ENCODE measurements around the gene KSR1. TPM values are rescaled to one million over a fixed set of nuclear protein-coding genes. Genes with fewer than 3 reads are reported as not detected.

KSR1 gene
- total RNA-seq, 2 experiments from 2014 or later: 39.7 to 40.6 TPM

GRCh38 chr17:27464431-27464830 is 8.2 kb downstream of the KSR1 start:
- ChIA-PET CTCF (no interaction called here), POLR2A (no interaction called here)

- ChIA-PET POLR2A (interaction anchor here (0.6 to 1.4 kb wide), 4 partner anchors 8 to 79 kb away, joined by 3 to 9 read pairs (median 5); partner anchors contain the start of gene KSR1), CTCF (interaction anchor here (0.8 to 2.2 kb wide), 6 partner anchors 8 to 137 kb away, joined by 3 to 9 read pairs (median 6); no protein-coding TSS in a partner anchor)
Measured at GRCh38 chr17:27465875-27466274, 9.6 kb downstream of the KSR1 start.

GRCh38 chr17:27466376-27466742 is 10.1 kb downstream of the KSR1 start:
- CTCF ChIA-PET: interaction anchor here (0.9 to 2.2 kb wide), 10 partner anchors 9 to 135 kb away, joined by 3 to 9 read pairs (median 5); partner anchors contain the start of gene KSR1
- POLR2A ChIA-PET: interaction anchor here (0.6 to 1.4 kb wide), 4 partner anchors 8 to 78 kb away, joined by 3 to 9 read pairs (median 5); partner anchors contain the start of gene KSR1

GRCh38 chr17:27466743-27467375 is 10.6 kb downstream of the KSR1 start:
- ChIA-PET POLR2A (interaction anchor here (0.9 to 1.4 kb wide), 3 partner anchors 8 to 78 kb away, joined by 4 to 9 read pairs (median 6); partner anchors contain the start of gene KSR1), CTCF (interaction anchor here (0.9 to 2.2 kb wide), 10 partner anchors 8 to 135 kb away, joined by 3 to 9 read pairs (median 5); partner anchors contain the start of gene KSR1)

- CTCF ChIA-PET: no interaction called here
- POLR2A ChIA-PET: interaction anchor here (0.6 kb wide), 1 partner anchor 82 kb away, joined by 6 read pairs; no protein-coding TSS in a partner anchor
Measured at GRCh38 chr17:27469256-27469655, 13.0 kb downstream of the KSR1 start.

- ChIA-PET POLR2A (interaction anchor here (0.5 to 1.5 kb wide), 5 partner anchors 10 to 176 kb away, joined by 3 to 6 read pairs (median 3); no protein-coding TSS in a partner anchor), CTCF (interaction anchor here (0.9 to 1.4 kb wide), 6 partner anchors 16 to 334 kb away, joined by 3 to 6 read pairs (median 4); partner anchors contain the start of gene KSR1)
Measured at GRCh38 chr17:27471321-27472269, 15.3 kb downstream of the KSR1 start.

- ChIA-PET POLR2A (interaction anchor here (1.0 to 1.5 kb wide), 4 partner anchors 71 to 179 kb away, joined by 3 to 10 read pairs (median 5); no protein-coding TSS in a partner anchor), CTCF (interaction anchor here (0.8 to 2.3 kb wide), 11 partner anchors 16 to 235 kb away, joined by 3 to 17 read pairs (median 4); partner anchors contain the start of gene KSR1)
Measured at GRCh38 chr17:27473190-27473747, 17.0 kb downstream of the KSR1 start.

GRCh38 chr17:27473748-27474609 is 17.7 kb downstream of the KSR1 start:
- POLR2A ChIA-PET: interaction anchor here (0.7 to 1.4 kb wide), 4 partner anchors 8 to 179 kb away, joined by 3 to 10 read pairs (median 4); no protein-coding TSS in a partner anchor
- CTCF ChIA-PET: interaction anchor here (1.1 to 2.3 kb wide), 8 partner anchors 16 to 129 kb away, joined by 3 to 17 read pairs (median 6); partner anchors contain the start of gene KSR1

- POLR2A ChIA-PET: interaction anchor here (0.6 to 1.4 kb wide), 3 partner anchors 9 to 104 kb away, joined by 3 to 7 read pairs (median 4); no protein-coding TSS in a partner anchor
- CTCF ChIA-PET: interaction anchor here (0.6 to 2.3 kb wide), 7 partner anchors 8 to 128 kb away, joined by 3 to 17 read pairs (median 7); partner anchors contain the start of gene KSR1
Measured at GRCh38 chr17:27475070-27475673, 18.9 kb downstream of the KSR1 start.

GRCh38 chr17:27475981-27476895 is 20.0 kb downstream of the KSR1 start:
- CTCF ChIA-PET: interaction anchor here (1.1 to 2.3 kb wide), 3 partner anchors 9 to 103 kb away, joined by 3 to 8 read pairs (median 7); partner anchors contain the start of gene KSR1
- POLR2A ChIA-PET: interaction anchor here (1.0 to 1.4 kb wide), 2 partner anchors 10 to 102 kb away, joined by 3 to 4 read pairs; no protein-coding TSS in a partner anchor

- POLR2A ChIA-PET: no interaction called here
- CTCF ChIA-PET: interaction anchor here (0.6 to 1.2 kb wide), 3 partner anchors 18 to 96 kb away, joined by 3 read pairs; no protein-coding TSS in a partner anchor
Measured at GRCh38 chr17:27477050-27477888, 21.0 kb downstream of the KSR1 start.

- CTCF ChIA-PET: interaction anchor here (0.6 to 1.2 kb wide), 2 partner anchors 19 to 97 kb away, joined by 3 read pairs; no protein-coding TSS in a partner anchor
- POLR2A ChIA-PET: no interaction called here
Measured at GRCh38 chr17:27477971-27478684, 21.9 kb downstream of the KSR1 start.

- CTCF ChIA-PET: no interaction called here
Measured at GRCh38 chr17:27478901-27479538, 22.8 kb downstream of the KSR1 start.

GRCh38 chr17:27479838-27480237 is 23.6 kb downstream of the KSR1 start:
- ChIA-PET CTCF (no interaction called here), POLR2A (no interaction called here)

More at GRCh38 chr17:27478901-27479538, 22.8 kb downstream of the KSR1 start:
- POLR2A ChIA-PET: no interaction called here

All from activated CD8-positive, alpha-beta memory T cell treated with anti-CD3 and anti-CD28 coated beads for 36 hours (primary cell).